ENCODE results near the gene KIAA1328. TPM values are rescaled to one million over a fixed set of nuclear protein-coding genes. Genes with fewer than 3 reads are reported as not detected.

Gene KIAA1328
- polyA plus RNA-seq, 1 of the 3 experiments (the other 2 are of a cell fraction) = 2.6 TPM

- TF ChIP-seq, protein P1, sequence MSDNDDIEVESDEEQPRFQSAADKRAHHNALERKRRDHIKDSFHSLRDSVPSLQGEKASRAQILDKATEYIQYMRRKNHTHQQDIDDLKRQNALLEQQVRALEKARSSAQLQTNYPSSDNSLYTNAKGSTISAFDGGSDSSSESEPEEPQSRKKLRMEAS (IDR thresholded peaks at IDR 0.05; ENCODE audit: low read depth) = no peak
- TF ChIP-seq TAF1 (IDR thresholded peaks at IDR 0.05; ENCODE audit: borderline replicate concordance, low read depth, low read length) (no peak), GABPA (IDR thresholded peaks at IDR 0.05; ENCODE audit: low read depth) (no peak)
These were observed 102.2 kb downstream of the KIAA1328 start (continued) for GRCh38 chr18:36931106-36931505.

DNA sequence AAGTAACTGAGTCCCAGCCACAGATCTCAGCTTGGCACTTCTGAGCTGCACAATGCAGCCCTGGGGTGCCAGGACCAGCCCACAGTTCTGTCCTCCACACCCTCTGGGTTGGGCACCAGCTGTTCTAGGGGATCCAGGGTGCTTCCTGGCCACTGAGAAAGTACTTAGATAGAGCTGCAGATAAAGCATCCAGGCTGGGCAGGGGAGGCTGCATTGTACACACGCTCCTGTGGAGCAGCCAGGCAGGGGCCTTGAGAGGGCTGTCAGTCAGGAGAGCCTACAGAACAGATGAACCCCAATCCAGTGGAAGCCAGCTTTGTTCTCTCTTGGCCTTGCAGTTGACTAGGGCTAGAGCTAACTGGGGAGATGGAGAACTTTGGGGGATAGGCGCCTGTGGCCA, 104.6 kb downstream of the KIAA1328 start:
- CTCF ChIA-PET = no interaction called here
- H3K4me2 ChIP-seq = no peak overlapping the region
- H4K20me1 ChIP-seq (ENCODE audit: insufficient read depth) = no peaks in the 10 kb centered on the region
- no peaks in the 10 kb centered on the region for H3F3A ChIP-seq (replicated peaks; ENCODE audit: insufficient read depth)
- no peak overlapping the region for H3K27ac ChIP-seq (ENCODE audit: low read depth in 2 of 2, low read length in 1 of 2)
- H3K36me3 ChIP-seq (replicated peaks in 1 of 2; ENCODE audit: control insufficient read depth in 1 of 2, insufficient read depth in 2 of 2, low read length in 1 of 2) = no peaks in the 10 kb centered on the region
- H3K4me3 ChIP-seq (ENCODE audit: low read depth in 2 of 2, low read length in 1 of 2) = no peak overlapping the region
- H3K4me1 ChIP-seq (ENCODE audit: control insufficient read depth in 1 of 2, insufficient read depth in 2 of 2, low read depth in 1 of 2, low read length in 1 of 2) = no peaks in the 10 kb centered on the region
- H3K9me3 ChIP-seq = no peaks in the 10 kb centered on the region; the same call in 1 of the 2 replicates
- no peaks in the 10 kb centered on the region for H3K9me2 ChIP-seq
- POLR2A ChIA-PET = no interaction called here
- 100% methylated on average over 1 of the region's 2 CpGs for WGBS (ENCODE audit: low lambda C conversion rate)
- no peaks in the 10 kb centered on the region for H3K27me3 ChIP-seq (ENCODE audit: insufficient read depth)
- H3K9ac ChIP-seq = no peak overlapping the region
- no peak for DNase-seq
- TF ChIP-seq RCOR1 (IDR thresholded peaks at IDR 0.05; ENCODE audit: low read length) = no peak
- TF ChIP-seq EP300 (IDR thresholded peaks at IDR 0.05; ENCODE audit: borderline replicate concordance in 1 of 2, low read depth in 1 of 2, low read length in 1 of 2) = no peak
- TF ChIP-seq FOXJ3 (CRISPR knock-in tag; IDR thresholded peaks at IDR 0.05) = no peak
- no peaks in the 10 kb centered on the region for H3K79me2 ChIP-seq (ENCODE audit: insufficient read depth)
- no peak overlapping the region for H2AFZ ChIP-seq (ENCODE audit: low read depth)

DNA sequence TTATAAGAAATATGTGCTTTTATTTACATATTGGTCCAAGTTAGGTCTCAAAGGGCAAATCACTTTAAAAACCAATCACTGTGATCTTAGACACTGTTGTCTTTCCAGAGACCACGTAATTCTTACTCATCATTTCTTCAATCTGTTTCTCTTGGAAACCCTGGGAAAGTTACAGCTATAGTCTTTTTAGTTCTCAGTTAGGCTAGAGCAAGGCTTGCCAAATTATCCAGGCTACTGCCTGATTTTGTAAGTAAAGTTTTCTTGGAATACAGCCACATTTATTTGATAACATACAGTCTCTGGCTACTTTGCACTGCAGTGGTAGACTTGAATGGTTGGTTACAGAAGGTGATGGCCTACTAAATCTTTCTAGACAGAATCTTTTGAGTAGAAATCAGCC, 106.0 kb downstream of the KIAA1328 start:
- H3K36me3 ChIP-seq (replicated peaks in 1 of 2; ENCODE audit: control insufficient read depth in 1 of 2, insufficient read depth in 2 of 2, low read length in 1 of 2) = no peaks in the 10 kb centered on the region
- no peak for DNase-seq
- H3K4me3 ChIP-seq (ENCODE audit: low read depth in 2 of 2, low read length in 1 of 2) = no peak overlapping the region
- H3K27me3 ChIP-seq (ENCODE audit: insufficient read depth) = no peaks in the 10 kb centered on the region
- CTCF ChIA-PET = interaction anchor here (0.8 kb wide), 1 partner anchor 32 kb away, joined by 3 read pairs; no protein-coding TSS in a partner anchor
- no peaks in the 10 kb centered on the region for H4K20me1 ChIP-seq (ENCODE audit: insufficient read depth)
- no peak overlapping the region for H2AFZ ChIP-seq (ENCODE audit: low read depth)
- no peak overlapping the region for H3K9ac ChIP-seq
- H3K9me3 ChIP-seq = peaks cover 4% of the 10 kb centered on the region; the same call in 1 of the 2 replicates
- POLR2A ChIA-PET = no interaction called here
- no peaks in the 10 kb centered on the region for H3K9me2 ChIP-seq
- no peak overlapping the region for H3K4me2 ChIP-seq
- no peaks in the 10 kb centered on the region for H3K79me2 ChIP-seq (ENCODE audit: insufficient read depth)
- no peaks in the 10 kb centered on the region for H3K4me1 ChIP-seq (ENCODE audit: control insufficient read depth in 1 of 2, insufficient read depth in 2 of 2, low read depth in 1 of 2, low read length in 1 of 2)
- no peak for TF ChIP-seq SIN3A (IDR thresholded peaks at IDR 0.05; ENCODE audit: borderline replicate concordance, low read depth, low read length)
- TF ChIP-seq RFX5 (IDR thresholded peaks at IDR 0.05; ENCODE audit: low read length) = no peak
- TF ChIP-seq, protein P2, sequence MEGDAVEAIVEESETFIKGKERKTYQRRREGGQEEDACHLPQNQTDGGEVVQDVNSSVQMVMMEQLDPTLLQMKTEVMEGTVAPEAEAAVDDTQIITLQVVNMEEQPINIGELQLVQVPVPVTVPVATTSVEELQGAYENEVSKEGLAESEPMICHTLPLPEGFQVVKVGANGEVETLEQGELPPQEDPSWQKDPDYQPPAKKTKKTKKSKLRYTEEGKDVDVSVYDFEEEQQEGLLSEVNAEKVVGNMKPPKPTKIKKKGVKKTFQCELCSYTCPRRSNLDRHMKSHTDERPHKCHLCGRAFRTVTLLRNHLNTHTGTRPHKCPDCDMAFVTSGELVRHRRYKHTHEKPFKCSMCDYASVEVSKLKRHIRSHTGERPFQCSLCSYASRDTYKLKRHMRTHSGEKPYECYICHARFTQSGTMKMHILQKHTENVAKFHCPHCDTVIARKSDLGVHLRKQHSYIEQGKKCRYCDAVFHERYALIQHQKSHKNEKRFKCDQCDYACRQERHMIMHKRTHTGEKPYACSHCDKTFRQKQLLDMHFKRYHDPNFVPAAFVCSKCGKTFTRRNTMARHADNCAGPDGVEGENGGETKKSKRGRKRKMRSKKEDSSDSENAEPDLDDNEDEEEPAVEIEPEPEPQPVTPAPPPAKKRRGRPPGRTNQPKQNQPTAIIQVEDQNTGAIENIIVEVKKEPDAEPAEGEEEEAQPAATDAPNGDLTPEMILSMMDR (IDR thresholded peaks at IDR 0.05) = no peak
- TF ChIP-seq RAD21 (IDR thresholded peaks at IDR 0.05; ENCODE audit: low read length) = no peak
- TF ChIP-seq MXI1 (IDR thresholded peaks at IDR 0.05; ENCODE audit: low read depth, low read length) = no peak
- no peak for TF ChIP-seq EP300 (IDR thresholded peaks at IDR 0.05; ENCODE audit: borderline replicate concordance in 1 of 2, low read depth in 1 of 2, low read length in 1 of 2)
- TF ChIP-seq, protein P1 (IDR thresholded peaks at IDR 0.05; ENCODE audit: low read depth) = no peak
- no peak for TF ChIP-seq MEF2A (IDR thresholded peaks at IDR 0.05; ENCODE audit: borderline replicate concordance, low read depth)
- TF ChIP-seq, protein P3, sequence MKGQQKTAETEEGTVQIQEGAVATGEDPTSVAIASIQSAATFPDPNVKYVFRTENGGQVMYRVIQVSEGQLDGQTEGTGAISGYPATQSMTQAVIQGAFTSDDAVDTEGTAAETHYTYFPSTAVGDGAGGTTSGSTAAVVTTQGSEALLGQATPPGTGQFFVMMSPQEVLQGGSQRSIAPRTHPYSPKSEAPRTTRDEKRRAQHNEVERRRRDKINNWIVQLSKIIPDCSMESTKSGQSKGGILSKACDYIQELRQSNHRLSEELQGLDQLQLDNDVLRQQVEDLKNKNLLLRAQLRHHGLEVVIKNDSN (IDR thresholded peaks at IDR 0.05; ENCODE audit: borderline replicate concordance, low read depth) = no peak
- no peak for TF ChIP-seq GABPA (IDR thresholded peaks at IDR 0.05; ENCODE audit: low read depth)
- H3F3A ChIP-seq (replicated peaks; ENCODE audit: insufficient read depth) = no peaks in the 10 kb centered on the region
- peak overlapping the region in 1 of 2 experiments; percentile 22; a peak in 1 of 4 replicates for H3K27ac ChIP-seq (ENCODE audit: low read depth in 2 of 2, low read length in 1 of 2)
- WGBS (ENCODE audit: low lambda C conversion rate) = 80% methylated on average over 1 of the region's 1 CpG

Data from SK-N-SH (cell line).